Glutamatergic neuron (in vitro differentiated cells): ENCODE data around the gene FTSJ1. TPM values are rescaled to one million over a fixed set of nuclear protein-coding genes. Genes with fewer than 3 reads are reported as not detected.

ENCODE experiments used
- DNase-seq: peaks from one replicate; pipeline ENCODE4 v3.0.0; 2022
- H3K27ac Mint-ChIP-seq: one replicate; pipeline ENCODE4 v1.8.0; 2020; ENCODE audit warnings: mild to moderate bottlenecking, mixed read lengths, inconsistent platforms; ENCODE audit not compliant: unreplicated experiment
- H3K27me3 Mint-ChIP-seq: one replicate; pipeline ENCODE4 v1.8.0; 2020; ENCODE audit warnings: mild to moderate bottlenecking, moderate library complexity, mixed read lengths, inconsistent platforms; ENCODE audit not compliant: unreplicated experiment
- H3K36me3 Mint-ChIP-seq: one replicate; pipeline ENCODE4 v1.8.0; 2020; ENCODE audit warnings: mild to moderate bottlenecking, mixed read lengths, inconsistent platforms; ENCODE audit not compliant: unreplicated experiment
- H3K4me1 Mint-ChIP-seq: one replicate; pipeline ENCODE4 v1.8.0; 2020; ENCODE audit warnings: mild to moderate bottlenecking, low read depth, mixed read lengths, inconsistent platforms; ENCODE audit not compliant: unreplicated experiment
- H3K4me3 Mint-ChIP-seq: one replicate; pipeline ENCODE4 v1.8.0; 2020; ENCODE audit warnings: mild to moderate bottlenecking, mixed read lengths, inconsistent platforms; ENCODE audit not compliant: unreplicated experiment
- H3K9me3 Mint-ChIP-seq: one replicate; pipeline ENCODE4 v1.8.0; 2020; ENCODE audit warnings: mild to moderate bottlenecking, moderate library complexity, mixed read lengths, inconsistent platforms; ENCODE audit not compliant: unreplicated experiment
- total RNA-seq: library from RNA; stranded (reverse); fragmentation: NEBNext Ultra II Directional; extraction: Animal tissue kit (Norgen Biotek cat#: 25700); gene quantifications from one replicate; pipeline ENCODE4 v1.2.1, GENCODE V29; 2021; ENCODE audit not compliant: unreplicated experiment
- TF ChIP-seq, protein P1 (sequence below): fragments of 200-600 bp; sonication (generic); IDR thresholded peaks from one replicate; pipeline ENCODE4 v1.5.0; 2021; ENCODE audit not compliant: partially characterized antibody, unreplicated experiment

Gene FTSJ1
- total RNA-seq, 1 donor from 2014 or later = 87.6 TPM

DNA sequence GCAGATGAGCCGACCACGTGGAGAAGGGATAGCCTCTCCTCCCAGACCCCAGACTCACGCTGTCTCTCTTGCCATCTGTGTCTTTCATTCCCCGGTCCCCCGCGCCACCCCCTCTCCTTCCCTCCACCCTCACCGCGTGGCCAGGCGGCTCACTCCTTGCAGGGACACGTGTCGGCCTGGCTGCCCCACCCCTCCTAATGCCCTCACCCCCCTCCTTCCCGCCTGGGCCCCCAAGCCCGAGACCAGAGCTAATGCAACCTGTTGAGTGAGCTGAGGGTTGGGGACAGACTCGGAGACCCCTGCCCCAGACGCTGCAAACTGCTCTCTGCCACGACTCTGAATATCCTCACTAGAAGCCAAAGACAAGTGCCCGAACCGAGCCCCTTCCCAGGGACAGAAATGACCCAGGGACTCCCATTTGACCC, 7.7 kb upstream of the FTSJ1 start:
- TF ChIP-seq, protein P1, sequence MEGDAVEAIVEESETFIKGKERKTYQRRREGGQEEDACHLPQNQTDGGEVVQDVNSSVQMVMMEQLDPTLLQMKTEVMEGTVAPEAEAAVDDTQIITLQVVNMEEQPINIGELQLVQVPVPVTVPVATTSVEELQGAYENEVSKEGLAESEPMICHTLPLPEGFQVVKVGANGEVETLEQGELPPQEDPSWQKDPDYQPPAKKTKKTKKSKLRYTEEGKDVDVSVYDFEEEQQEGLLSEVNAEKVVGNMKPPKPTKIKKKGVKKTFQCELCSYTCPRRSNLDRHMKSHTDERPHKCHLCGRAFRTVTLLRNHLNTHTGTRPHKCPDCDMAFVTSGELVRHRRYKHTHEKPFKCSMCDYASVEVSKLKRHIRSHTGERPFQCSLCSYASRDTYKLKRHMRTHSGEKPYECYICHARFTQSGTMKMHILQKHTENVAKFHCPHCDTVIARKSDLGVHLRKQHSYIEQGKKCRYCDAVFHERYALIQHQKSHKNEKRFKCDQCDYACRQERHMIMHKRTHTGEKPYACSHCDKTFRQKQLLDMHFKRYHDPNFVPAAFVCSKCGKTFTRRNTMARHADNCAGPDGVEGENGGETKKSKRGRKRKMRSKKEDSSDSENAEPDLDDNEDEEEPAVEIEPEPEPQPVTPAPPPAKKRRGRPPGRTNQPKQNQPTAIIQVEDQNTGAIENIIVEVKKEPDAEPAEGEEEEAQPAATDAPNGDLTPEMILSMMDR = no peak
- peaks cover 23% of the 10 kb centered on the region for H3K9me3 Mint-ChIP-seq
- DNase-seq = peak; percentile 63
- peaks cover 18% of the 10 kb centered on the region for H3K27me3 Mint-ChIP-seq
- H3K4me1 Mint-ChIP-seq = peaks cover 41% of the 10 kb centered on the region
- H3K36me3 Mint-ChIP-seq = no peaks in the 10 kb centered on the region
- peak overlapping the region; percentile 98 for H3K4me3 Mint-ChIP-seq
- H3K27ac Mint-ChIP-seq = peak overlapping the region; percentile 97

DNA sequence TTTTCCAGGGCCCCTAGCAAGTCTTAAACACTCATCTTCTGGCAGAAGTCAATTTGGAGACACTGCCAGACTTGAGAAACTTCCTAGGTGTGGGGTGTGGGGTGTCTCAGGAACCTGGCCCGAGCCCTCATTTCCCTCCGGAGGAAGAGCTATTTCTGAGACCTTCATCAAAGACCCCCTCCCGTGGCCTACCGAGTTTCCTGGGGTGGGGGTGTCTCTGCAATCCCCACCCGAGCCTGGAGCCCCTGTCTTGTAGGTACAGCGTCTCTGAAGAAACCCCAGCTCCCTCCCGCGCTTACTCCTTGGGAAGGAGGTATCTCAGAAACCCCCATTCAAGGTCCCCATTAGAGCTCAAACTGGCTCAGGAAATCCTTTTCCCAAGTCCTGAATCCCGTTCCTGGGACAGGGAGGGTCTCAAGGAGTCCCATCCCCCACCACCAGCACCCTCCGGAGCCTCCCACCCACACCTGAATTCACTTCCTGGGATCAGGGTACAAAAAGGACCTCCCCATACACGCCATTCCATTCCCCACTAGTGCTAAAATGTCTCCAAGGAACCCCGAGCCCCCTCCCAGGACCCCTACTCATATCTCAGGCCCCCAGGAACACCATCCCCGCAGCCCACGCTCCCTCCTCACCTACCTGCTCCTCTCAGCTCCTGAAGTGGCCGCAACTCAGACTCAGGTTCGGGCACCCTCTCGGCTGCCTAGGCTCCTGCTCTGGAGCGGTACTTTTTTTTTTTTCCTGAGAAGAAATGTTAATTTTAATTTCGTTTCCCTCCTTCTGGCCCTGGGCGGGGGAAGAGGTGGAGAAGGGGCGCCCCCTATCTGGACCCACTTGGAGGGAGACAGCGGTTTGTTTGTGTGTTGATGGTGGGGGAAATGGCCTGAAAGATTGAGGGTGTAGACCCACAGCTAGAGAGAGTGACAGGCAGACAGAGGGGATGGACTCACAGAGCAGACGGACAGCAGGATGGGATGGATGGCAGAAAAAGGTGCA, 7.0 kb upstream of the FTSJ1 start:
- TF ChIP-seq, protein P1 = no peak
- no peaks in the 10 kb centered on the region for H3K36me3 Mint-ChIP-seq
- H3K27me3 Mint-ChIP-seq = peaks cover 18% of the 10 kb centered on the region
- H3K9me3 Mint-ChIP-seq = peaks cover 23% of the 10 kb centered on the region
- peak; percentile 44 for DNase-seq
- peaks cover 44% of the 10 kb centered on the region for H3K4me1 Mint-ChIP-seq
- peak overlapping the region; percentile 97 for H3K27ac Mint-ChIP-seq
- H3K4me3 Mint-ChIP-seq = peak overlapping the region; percentile 98

DNA sequence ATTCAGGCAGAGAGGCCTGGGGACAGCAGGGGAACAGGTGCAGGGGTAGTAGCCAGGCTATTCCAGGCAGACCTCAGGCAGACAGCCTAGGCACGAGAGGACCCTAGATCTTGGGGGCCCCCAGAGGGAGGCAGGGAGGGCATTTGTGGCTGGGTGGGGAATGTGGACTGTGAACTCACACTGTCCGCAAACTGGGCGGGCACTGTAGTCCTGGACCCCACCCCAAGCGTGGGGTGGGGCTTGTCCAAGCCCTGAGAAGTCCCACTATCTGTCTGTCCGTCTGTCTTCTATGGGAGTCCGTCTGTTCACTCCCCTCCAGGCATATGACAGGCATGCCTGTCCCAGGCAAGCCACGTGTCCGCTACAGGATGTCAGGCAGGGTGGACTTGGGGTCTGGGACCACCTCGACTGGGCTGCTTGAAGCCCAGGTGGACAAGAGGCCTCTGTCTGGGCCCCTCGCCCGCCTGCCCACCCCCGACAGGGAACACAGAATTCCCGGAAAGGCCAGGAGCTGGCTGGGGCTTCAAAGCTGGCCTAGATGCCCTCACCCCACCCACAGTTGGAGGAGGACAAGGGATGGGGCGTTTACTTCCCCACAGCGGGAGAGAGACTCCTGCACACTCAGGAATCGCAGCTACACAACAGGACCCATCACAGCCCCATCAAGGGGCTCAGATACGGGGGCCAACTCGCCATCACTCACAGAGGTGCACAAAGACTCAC, 5.7 kb upstream of the FTSJ1 start, which contains the start of gene SLC38A5:
SLC38A5 (minus strand) TSS at position 151 of the 723 bp plus-strand sequence. CDS start 2,336 bp downstream, outside the sequence.
- TF ChIP-seq, protein P1 = no peak
- H3K4me1 Mint-ChIP-seq = peaks cover 37% of the 10 kb centered on the region
- H3K27ac Mint-ChIP-seq = peak within 1 kb of the TSS; percentile 98
- no peak for DNase-seq
- H3K4me3 Mint-ChIP-seq = peak within 1 kb of the TSS; percentile 98
- H3K36me3 Mint-ChIP-seq = no peaks in the 10 kb centered on the region
- H3K27me3 Mint-ChIP-seq = peaks cover 18% of the 10 kb centered on the region
- peaks cover 22% of the 10 kb centered on the region for H3K9me3 Mint-ChIP-seq

DNA sequence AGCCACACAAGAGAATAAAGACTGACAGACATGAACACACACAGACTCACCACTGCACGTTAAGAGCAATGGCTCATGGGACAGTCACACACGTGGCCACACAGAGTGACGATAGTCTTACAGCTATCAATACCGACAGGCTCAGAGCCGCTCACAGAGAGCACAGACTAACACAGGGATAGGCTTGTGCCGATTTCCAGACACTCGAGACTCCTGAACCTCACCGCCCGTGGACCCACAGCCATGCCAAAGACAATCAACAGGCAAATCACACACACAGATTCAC, 5.2 kb upstream of the FTSJ1 start:
- peaks cover 19% of the 10 kb centered on the region for H3K9me3 Mint-ChIP-seq
- no peak for DNase-seq
- no peak overlapping the region for H3K4me3 Mint-ChIP-seq
- TF ChIP-seq, protein P1 = no peak
- peaks cover 33% of the 10 kb centered on the region for H3K4me1 Mint-ChIP-seq
- no peaks in the 10 kb centered on the region for H3K36me3 Mint-ChIP-seq
- peaks cover 18% of the 10 kb centered on the region for H3K27me3 Mint-ChIP-seq
- H3K27ac Mint-ChIP-seq = peak overlapping the region; percentile 98

DNA sequence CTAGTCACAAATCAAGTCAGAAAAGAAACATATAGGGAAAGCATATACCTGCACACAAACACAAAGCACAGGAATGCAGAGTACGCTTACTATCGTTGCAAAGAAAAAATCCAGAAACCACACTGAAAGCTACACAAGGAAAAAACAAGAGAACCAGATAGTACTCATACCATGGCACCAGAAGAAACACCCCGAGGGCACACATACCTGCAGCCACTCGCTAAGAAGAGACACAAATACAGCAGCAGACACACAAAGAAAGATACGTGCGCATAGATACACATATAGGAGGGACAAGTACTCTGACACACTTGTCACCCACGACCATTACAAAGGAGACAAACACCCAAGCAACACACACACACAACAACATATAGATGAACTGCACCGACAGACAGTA, 4.5 kb upstream of the FTSJ1 start:
- no peak for DNase-seq
- TF ChIP-seq, protein P1 = no peak
- no peaks in the 10 kb centered on the region for H3K36me3 Mint-ChIP-seq
- peak overlapping the region; percentile 98 for H3K27ac Mint-ChIP-seq
- peaks cover 19% of the 10 kb centered on the region for H3K9me3 Mint-ChIP-seq
- peaks cover 18% of the 10 kb centered on the region for H3K27me3 Mint-ChIP-seq
- H3K4me1 Mint-ChIP-seq = peaks cover 33% of the 10 kb centered on the region
- H3K4me3 Mint-ChIP-seq = peak overlapping the region; percentile 81
